A172 (cell line): ENCODE data around the gene USP10. TPM values are rescaled to one million over a fixed set of nuclear protein-coding genes. Genes with fewer than 3 reads are reported as not detected.
A peak's percentile ranks its signal among the peaks of the same experiment; 100 is the strongest.

Source experiments
- DNase-seq: peaks from one replicate; pipeline ENCODE4 v3.0.0-alpha.2; 2015; ENCODE audit warnings: low spot score
- total RNA-seq: library from RNA; depleted of rRNA; stranded (reverse); fragments of >200 nt; shearing (Covaris generic); gene quantifications from 2 replicates; pipeline ENCODE4 v1.2.3, GENCODE V29; 2014

USP10 gene
- total RNA-seq, 1 experiment from 2014 or later, result 106 TPM

DNA sequence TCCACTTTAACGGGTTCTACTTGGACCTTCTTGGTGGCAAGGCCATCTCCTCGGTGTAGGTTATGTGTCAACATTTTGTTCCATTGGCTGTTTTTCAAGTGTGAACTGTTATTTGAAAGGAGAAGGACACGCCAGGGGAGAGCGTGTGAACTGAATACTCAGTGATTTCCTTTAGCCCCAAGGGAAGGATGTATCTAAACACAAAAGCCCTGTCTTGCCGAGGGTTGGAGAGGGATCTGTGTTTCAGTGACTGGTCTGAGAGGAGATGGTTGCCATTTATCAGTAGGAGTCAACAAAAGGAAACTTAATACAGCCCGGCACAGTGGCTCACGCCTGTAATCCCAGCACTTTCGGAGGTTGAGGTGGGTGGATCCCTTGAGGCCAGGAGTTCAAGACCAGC is 50.0 kb downstream of the USP10 start:
- no peak for DNase-seq

DNA sequence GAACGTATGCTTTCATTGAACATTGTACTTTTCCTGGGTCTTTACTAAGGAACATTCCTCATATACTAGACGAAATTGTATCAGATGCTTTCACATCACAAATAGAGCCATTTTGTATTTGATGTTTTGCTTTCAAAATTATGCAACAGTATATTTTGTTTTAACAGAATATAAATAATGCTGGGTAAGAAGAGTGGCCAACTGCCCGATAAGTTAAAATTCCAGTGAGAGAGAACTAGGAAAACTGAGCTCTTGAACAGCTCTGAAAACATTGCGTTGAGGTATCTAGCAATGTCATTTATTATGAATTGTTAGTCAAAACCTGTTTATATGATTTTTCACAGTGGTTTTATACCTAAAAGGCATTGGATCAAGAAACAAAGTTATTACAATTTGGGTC is 50.8 kb downstream of the USP10 start:
- DNase-seq, result no peak

DNA sequence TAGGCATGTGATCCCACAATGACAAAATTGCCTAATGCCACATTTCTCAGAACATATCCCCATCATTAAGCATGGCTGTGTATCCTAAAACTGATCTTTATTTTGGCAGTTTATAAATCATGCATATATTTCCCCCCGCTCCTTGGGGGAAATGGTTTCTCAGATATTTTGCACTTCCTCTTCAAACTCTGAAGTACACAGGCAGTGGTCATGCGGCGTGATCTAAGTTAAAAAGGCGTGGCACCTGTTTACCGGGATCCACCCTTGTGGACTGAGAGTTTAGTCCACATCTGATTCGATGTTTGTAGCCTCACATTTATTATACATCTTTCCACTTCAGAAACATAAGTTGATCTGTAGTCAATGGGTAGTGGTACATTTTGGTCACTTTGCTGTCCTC is 51.4 kb downstream of the USP10 start:
- DNase-seq, result no peak

- DNase-seq, result no peak
Observed at GRCh38 chr16:84751947-84752346, 52.1 kb downstream of the USP10 start.

GRCh38 chr16:84752600-84752999 is 52.8 kb downstream of the USP10 start:
- no peak for DNase-seq

GRCh38 chr16:84753412-84754326 is 53.9 kb downstream of the USP10 start:
- DNase-seq, result no peak

DNA sequence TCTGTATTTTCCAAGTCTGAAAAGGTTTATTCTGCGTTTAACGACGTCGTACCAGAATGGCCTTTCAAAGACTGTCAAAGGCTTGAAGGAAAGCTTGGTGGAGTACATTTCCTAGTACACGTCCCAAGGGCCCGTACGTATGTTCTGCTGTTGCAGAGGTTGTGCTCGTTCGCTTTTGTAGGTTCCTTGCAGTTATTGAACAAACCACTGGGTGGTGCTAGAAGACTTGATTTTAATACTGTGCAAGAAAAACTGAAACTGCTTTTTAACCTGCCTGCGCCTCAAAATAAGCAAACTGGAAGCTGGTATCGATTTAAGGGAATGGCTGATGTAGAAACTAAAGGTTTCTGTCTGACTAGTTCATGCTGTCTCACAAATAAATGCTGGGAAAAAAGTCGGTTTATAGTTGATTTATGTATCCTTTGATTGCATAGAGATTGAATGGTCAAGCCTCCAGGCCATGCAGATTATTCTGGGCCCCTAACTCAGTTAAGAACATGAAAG is 54.6 kb downstream of the USP10 start:
- peak; percentile 76 for DNase-seq

GRCh38 chr16:84754956-84755672 is 55.3 kb downstream of the USP10 start:
- no peak for DNase-seq

GRCh38 chr16:84756830-84757229 is 57.0 kb downstream of the USP10 start:
- no peak for DNase-seq

- no peak for DNase-seq
Observed at GRCh38 chr16:84758627-84759026, 58.8 kb downstream of the USP10 start.

DNA sequence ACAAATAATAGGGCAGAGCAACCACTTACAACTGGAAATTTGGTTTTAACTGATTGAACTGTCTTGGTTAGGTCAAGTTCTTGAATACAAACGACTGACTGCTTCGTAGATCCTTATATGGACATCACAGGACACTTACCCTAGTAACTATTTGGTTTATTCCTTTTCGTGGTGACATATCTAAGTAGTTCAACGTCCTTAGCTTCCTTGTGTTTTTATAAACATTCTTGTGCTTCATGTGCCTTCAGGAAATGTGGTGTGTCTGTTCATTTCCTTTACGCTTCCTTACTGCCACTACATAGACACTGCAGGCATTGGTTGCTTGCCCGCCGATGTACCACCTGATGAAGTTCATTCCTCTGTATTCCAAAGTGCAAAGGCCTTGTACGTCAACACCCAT is 59.3 kb downstream of the USP10 start:
- no peak for DNase-seq

- no peak for DNase-seq
Observed at GRCh38 chr16:84759906-84760305, 60.1 kb downstream of the USP10 start.

DNA sequence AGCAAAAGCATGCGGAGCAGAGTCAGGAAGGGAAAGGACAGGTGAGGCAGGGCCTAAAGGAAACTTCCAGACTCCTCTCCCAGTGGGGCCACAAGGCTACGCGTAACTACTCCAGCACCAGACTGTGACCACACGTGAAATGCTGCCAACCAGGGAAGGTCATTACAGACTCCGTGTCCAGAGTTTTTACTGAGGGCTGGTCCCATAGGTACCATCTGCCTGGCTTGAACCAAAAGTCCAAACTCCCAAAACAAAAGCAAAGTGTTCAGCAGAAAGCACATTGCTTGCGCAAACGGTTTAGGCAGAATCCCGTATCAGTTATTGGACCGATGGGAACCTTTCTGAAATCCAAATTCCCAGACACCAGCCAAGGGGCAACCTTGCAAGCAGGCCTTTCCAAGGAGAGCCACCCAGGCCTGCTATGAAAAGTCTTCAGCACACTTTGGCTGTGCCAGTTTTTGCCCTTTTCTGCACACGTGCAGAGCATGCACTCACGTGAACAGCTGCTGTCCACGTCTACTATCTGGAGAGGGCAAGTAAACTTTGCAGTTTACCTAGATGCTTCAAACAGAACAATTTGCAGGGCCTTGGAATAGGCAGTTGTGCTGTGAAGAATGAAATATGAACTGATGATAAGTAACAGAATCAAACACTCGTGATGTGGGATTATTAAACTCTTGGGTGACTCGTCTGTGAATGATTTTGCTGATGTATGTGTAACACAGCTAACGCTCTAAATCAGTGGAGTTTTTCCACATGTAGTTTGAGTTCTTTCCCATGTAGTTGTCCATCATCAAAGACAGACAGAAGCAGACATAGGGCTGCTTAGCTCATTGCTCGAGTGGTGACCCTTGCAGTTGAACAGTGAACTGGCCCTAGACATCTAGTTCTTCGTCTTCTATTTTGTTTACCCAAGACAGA is 61.9 kb downstream of the USP10 start:
- DNase-seq, result no peak

DNA sequence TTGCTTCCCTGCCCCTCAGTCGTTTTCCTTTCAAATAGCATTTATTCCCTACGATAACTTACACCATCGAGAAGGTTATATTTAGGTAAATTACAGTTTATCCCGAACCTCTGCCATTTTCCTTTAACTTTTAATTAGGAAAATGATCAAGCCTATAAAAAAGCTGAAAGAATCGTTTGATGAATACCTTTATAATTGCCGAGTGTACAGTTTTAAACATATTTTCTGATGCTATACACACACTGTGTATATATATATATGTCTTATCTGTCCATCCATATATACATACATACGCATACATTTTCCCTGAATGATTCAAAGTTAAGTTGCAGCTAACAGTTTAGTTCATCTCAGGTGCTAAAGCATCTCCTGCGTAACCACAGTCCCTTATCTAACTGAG is 63.4 kb downstream of the USP10 start:
- no peak for DNase-seq

DNA sequence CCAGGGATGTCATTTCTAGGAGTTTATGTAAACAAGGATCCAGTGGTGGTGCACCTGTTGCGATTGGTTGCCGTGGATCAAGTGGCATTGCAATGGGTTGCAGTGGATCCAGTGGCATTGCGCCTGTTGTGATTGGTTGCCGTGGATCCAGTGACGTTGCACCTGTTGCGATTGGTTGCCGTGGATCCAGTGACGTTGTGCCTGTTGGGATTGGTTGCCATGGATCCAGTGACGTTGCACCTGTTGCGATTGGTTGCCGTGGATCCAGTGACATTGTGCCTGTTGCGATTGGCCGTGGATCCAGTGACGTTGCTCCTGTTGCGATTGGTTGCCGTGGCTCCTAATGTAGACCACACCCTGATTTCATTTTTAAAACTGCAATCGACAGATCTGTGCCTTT is 63.8 kb downstream of the USP10 start:
- no peak for DNase-seq

DNA sequence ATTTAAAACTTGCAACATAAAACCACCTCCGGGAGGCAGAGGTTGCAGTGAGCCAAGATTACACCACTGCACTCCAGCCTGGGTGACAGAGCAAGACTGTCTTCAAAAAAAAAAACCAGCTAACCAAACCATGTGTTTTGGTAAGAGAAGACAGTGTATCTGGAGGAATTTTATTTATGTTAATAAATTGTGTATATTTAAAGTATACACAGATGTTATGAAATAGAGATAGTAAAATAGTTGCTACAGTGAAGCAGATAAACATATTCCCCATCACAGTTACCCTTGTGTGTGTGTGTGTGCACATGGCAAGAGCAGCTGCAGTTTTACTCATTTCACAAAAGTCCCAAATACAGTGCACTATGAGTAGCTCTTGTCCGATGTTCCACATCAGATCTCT is 65.2 kb downstream of the USP10 start:
- no peak for DNase-seq

DNA sequence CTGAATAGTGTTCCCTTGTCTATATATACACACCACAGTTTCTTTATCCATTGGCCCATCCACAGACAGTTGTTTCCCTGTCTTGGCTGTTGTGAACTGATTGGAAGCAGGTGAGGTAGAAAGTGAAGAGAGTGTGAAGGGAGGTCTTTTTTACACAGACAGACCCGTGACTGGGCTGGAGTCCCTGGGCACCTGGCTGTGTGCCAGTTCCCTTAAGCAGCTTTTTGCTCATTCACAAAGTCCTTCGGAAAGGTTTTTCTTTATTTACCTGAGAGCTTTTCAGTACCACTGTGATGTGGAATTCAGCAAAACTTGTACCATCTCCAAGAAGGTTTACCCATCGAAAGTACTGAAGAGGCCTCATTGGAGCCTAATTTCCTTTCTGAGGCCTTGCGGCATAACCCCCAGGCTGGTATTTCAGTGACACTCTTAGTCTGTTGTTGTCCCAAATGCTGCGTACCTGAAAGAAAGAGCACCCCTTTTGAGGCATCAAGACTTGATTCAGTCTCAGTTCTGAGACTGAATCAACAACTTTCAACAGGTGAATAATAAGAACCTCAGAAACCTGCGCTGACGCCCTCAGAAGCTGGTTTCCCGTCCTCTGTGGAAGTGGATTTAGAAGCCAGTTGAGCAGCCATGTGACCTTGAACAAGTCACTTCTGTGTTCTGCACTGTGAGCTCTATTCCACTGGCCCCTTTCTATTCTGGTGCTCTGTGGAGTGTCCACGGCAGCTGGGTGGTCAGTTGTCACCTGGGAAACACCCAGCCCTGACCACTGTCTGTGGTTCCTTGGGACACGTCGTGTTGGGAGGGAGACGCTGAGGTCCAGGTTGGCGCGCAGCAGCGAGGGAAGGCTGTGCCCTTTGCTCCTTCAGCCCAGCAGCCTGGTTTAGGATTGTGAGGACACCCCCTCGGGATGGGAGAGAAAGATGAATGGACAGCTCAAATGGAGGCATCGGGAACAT is 66.1 kb downstream of the USP10 start:
- no peak for DNase-seq

- no peak for DNase-seq
Observed at GRCh38 chr16:84766978-84767773, 67.4 kb downstream of the USP10 start.

GRCh38 chr16:84768061-84768807 is 68.4 kb downstream of the USP10 start:
- no peak for DNase-seq
